Adrenal gland (tissue), 5 donors: Measurements from ENCODE around the gene TMEM139.

Experiments used
- CTCF ChIP-seq, 6 experiments: fragments of 450-650 bp in 4 of 6; fragments of 200-600 bp in 2 of 6; sonication (generic) in 1 of 6; IDR thresholded peaks; 1 replicate in 5 of 6; 2 replicates in 1 of 6; pipeline versions ENCODE4 v1.5.1 to v1.8.0; 2016 to 2021; ENCODE audit warnings: antibody characterized with exemption in 6 of 6, mild to moderate bottlenecking in 2 of 6, moderate library complexity in 1 of 6
- POLR2A ChIP-seq, 2 donors: fragments of 450-650 bp; IDR thresholded peaks; one replicate each; pipeline ENCODE4 v1.6.1; 2017; ENCODE audit warnings: antibody characterized with exemption in 2 of 2, mild to moderate bottlenecking in 2 of 2, moderate library complexity in 1 of 2
- donor health status: DM: no; HTN: no; CAD: no.

- TF ChIP-seq CTCF (IDR thresholded peaks at IDR 0.05) (no peak), POLR2A (IDR thresholded peaks at IDR 0.05) (no peak)
Observed at GRCh38 chr7:143243614-143244013, 41.1 kb upstream of the TMEM139 start.
